GM19239 (cell line): ENCODE data around the gene BICD1.

Source experiments
- DNase-seq: peaks from one replicate; pipeline ENCODE4 v3.0.0; 2011; ENCODE audit warnings: low spot score; ENCODE audit not compliant: insufficient read length
- FAIRE-seq: peaks from 2 replicates; lab custom pipeline; 2011; peaks lifted over from hg19 to GRCh38; lab: Jason Lieb, UNC

The BICD1 gene

DNA sequence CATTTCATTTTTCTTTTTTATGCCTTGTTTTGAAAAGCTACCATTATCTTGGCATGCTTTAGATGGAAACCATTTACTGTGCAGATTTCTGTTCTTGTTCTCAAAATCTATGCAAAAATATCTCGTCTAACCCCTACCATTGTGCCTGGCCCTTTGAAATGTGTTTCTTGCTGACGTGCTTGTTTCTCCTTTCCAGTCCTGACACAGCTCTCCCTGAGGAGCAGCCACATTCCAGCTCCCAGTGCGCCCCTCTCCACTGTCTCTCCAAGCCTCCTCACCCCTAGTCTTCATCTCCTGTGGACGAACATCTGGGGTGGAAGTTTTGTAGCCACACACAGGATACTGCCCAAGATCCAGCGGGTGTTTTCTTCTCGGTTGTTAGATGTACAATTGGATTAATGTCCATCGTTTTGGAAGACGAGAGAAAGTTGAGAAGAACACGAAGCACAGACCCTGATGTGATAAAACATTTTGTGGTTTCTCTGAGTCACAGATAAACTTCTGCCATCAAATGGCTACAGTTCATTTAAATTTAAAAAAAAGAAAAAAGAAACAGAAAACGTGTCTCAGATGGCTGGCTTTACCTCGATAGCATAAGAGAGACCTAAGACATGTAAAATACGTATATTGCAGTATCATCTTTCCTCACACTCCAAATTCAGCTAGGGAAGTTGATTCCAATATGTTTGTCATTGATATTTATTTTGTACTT is 270.9 kb downstream of the BICD1 start:
- FAIRE-seq: no peak

GRCh38 chr12:32379213-32379612 is 272.6 kb downstream of the BICD1 start:
- DNase-seq (no peak), FAIRE-seq (no peak)

More for the DNA sequence above, 270.9 kb downstream of the BICD1 start:
- DNase-seq: no peak

DNA sequence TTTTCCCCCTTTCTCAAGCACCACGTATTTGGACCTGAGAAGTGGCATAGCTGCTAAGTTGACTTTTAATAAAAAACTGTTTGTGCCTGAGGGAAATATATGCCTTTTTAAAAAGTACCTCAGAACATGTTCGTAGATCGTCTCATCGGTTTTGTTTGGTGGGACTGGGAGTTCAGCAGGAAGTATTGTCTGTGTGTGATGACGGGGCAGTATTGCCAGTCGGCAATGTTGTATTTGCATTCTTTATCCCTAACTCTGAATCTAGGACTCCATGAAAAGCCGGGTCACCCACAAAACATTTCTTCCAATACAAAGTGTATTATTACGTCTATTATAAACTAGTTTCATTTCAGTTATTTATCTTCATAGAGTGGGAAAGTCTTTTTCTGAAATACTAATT is 273.0 kb downstream of the BICD1 start:
- no peak for FAIRE-seq
- no peak for DNase-seq

DNA sequence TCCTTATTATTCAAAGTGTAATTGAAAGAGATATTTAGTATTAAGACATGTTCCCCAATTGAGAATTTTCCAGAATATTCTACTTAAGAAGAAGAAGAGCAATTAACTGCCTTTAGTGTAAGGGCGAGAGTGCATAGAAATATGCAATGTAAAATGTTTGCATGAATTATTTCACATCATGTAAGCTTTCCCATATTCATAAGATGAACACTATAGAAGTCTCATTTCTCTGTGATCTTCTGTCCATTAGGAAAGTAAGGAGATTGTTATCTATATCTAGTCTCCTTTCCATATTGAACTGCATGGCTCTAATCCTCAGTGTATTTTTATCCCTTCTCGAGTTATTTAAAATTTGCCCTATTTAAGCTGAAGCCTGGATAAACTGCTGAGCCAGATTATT is 275.6 kb downstream of the BICD1 start:
- DNase-seq (no peak), FAIRE-seq (no peak)

- DNase-seq (no peak), FAIRE-seq (no peak)
These were observed 284.0 kb downstream of the BICD1 start for GRCh38 chr12:32390572-32391219.

- DNase-seq: no peak
- FAIRE-seq: no peak
These were observed 288.4 kb downstream of the BICD1 start for GRCh38 chr12:32395026-32395425.

DNA sequence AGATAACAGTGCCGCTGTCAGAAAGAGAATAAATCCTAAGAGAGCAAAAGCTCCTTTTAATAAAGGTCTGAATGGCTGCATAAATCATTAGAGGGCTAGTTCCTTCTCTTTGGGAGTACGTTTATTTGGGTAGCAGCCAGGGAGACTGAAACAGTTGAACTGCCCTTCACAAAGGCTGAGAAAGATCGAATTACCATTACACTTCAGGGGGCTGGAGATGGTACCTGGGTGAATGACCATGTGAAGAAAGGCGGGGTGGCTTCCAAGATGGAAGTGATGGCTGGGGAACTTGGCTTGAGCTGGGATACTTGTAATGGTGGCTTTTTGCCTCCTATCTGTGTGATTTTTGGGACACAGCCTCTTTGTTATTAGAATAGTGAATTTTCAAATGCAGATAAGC is 291.0 kb downstream of the BICD1 start:
- DNase-seq (no peak), FAIRE-seq (no peak)

- no peak for DNase-seq
- FAIRE-seq: no peak
These were observed 291.5 kb downstream of the BICD1 start for GRCh38 chr12:32398181-32398580.

GRCh38 chr12:32398816-32399369 is 292.2 kb downstream of the BICD1 start:
- no peak for FAIRE-seq
- DNase-seq: no peak

DNA sequence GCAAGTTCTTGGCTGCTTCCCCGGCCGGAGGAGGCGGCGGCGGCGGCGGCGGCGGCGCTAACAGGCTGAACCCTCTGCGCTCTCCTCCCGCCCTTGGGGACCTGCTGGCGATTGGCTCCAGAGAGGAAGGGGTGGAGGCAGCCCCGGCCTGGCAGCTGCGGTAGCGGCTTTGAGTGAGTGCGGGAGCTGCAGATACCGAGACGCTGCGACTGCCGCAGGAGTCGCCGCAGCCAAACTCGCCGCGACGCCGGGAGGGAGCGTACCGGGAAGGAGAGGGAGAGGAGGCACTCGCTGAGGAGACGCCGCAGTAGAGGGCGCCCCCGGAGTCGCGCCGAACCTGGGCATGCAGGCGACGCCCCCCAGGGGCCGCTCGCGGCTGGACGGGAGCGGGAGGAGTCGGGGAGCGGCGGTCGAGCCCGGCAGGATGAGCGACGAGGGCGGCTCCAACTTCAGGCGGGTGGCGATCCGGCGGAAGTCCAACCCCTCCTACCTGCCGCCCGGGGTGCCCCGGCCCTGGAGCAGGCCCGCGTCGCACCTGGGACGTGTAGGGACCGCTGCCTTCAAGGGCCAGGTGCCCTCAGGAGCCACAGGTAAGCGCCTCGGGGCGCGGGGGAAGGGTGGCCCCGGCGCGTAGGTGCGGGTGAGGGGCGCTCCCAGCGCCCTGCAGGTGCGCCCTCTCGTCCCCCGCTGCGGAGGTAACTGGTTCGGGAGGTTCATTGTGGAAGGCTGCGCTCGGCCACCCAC is 292.9 kb downstream of the BICD1 start, which contains the start of gene FGD4:
Gene FGD4, plus strand, starts transcription at position 189 of the 744 bp plus-strand sequence.
- FAIRE-seq (no peak), DNase-seq (peak; percentile 86)

- FAIRE-seq (no peak), DNase-seq (no peak)
These were observed 293.5 kb downstream of the BICD1 start for GRCh38 chr12:32400114-32400672.

DNA sequence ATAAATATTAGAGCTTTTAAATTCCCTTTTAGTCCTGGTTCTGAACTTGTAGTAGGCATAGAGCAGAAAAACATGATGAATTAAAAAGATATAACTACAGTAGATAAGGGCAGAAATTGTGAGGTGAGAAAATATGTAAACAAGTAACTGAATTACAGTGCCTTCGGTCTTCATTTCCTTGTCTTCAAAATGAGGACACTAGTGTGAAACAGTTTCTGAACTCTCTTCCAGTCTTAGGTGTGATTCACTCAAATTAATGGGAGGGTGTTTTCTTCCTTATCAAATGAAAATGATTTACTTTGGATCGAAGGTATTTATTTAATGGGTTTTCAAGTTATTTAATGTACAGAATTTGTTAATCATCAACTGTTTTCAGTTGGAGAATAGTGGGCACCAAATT is 294.2 kb downstream of the BICD1 start:
- no peak for FAIRE-seq

DNA sequence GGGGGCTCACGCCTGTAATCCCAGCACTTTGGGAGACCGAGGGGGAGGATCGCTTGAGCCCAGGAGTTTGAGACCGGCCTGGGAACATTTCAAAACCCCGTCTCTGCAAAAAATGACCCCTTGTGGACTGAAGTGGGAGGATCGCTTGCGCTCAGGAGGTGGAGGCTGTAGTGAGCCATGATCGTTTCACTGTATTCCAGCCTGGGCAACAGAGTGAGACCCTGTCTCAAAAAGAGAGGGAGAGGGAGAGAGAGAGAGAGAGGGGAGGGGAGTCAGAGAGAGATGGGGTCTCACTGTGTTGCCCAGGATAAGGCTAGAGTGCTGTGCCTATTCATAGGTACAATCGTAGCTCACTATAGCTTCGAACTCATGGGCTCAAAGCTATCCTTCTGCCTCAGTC is 295.5 kb downstream of the BICD1 start:
- FAIRE-seq: no peak

More for the DNA sequence above, 294.2 kb downstream of the BICD1 start:
- DNase-seq: no peak

DNA sequence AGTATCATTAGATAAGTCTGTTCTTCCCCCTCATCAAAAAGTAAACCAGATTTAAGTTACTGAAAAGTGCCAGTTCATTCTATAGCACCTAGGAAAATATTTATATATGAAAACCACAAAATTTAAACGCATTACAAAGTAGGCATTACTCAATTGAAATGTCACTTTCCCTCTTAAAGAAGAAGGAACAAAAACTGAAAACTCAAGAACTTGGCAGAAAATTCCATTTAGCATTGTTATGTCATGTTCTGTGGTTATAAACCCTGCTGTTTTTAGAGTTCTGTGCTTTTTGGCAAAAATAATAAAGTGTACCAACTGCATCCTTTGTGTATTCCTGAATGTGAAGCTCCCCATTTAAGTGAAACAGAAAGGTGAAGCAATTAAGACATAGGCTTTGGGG is 296.3 kb downstream of the BICD1 start:
- FAIRE-seq: no peak
- no peak for DNase-seq

More for the DNA sequence above, 295.5 kb downstream of the BICD1 start:
- no peak for DNase-seq

GRCh38 chr12:32407795-32408194 is 301.1 kb downstream of the BICD1 start:
- FAIRE-seq: no peak
- DNase-seq: no peak

- DNase-seq (no peak), FAIRE-seq (no peak)
These were observed 306.8 kb downstream of the BICD1 start for GRCh38 chr12:32413412-32413811.

GRCh38 chr12:32418221-32418620 is 311.6 kb downstream of the BICD1 start:
- FAIRE-seq (no peak), DNase-seq (no peak)

GRCh38 chr12:32418903-32419519 is 312.4 kb downstream of the BICD1 start:
- no peak for FAIRE-seq

DNA sequence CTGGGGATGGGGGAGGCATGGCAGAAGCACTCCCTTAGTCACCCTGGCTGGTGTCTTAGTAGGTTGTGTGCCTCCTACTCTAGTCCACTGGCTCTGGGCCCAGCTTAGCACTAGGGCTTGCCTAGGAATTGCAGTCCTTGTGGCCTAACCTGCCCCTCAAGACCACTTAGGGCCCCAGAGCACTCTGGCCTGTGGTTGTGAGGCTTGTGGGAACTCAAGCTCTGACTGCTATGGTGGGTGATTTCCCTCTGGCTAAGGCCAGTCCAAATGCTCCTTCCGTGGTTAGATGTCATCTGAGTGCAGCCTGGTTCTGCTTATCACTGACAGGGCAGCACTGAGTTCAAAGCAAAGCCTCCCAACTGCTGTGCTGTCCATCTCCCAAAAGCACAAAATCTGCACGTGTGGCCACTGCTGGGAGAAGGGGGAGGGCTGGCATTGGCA is 312.9 kb downstream of the BICD1 start:
- no peak for FAIRE-seq

More at GRCh38 chr12:32418903-32419519, 312.4 kb downstream of the BICD1 start:
- DNase-seq: no peak

DNA sequence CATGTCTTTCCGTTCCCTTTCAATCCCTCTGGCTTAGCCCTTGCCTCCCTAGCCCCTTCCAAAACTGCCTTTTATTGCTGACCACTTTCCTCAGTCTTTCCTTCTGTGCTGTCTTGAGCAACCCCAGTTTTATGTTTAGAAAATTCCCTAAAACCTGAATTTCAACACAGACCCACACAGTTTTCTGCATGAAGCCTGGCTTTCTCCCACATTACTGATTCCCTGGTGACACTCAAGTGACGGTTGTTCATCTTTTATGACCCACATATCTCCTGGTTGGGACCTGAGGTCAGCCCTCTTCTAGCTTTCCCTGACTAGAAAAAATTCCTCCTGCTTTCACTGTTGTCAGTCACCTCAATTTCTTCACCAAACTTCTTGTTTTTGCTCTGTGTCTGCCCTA is 313.7 kb downstream of the BICD1 start:
- FAIRE-seq: no peak
- DNase-seq: no peak

More for the DNA sequence above, 312.9 kb downstream of the BICD1 start:
- DNase-seq: no peak
